Measurements from ENCODE around the gene LAMP5. TPM values are rescaled to one million over a fixed set of nuclear protein-coding genes. Genes with fewer than 3 reads are reported as not detected.

The LAMP5 gene
- total RNA-seq, 4 donors from 2014 or later = 0.45 to 1.1 TPM; not detected in 2

DNA sequence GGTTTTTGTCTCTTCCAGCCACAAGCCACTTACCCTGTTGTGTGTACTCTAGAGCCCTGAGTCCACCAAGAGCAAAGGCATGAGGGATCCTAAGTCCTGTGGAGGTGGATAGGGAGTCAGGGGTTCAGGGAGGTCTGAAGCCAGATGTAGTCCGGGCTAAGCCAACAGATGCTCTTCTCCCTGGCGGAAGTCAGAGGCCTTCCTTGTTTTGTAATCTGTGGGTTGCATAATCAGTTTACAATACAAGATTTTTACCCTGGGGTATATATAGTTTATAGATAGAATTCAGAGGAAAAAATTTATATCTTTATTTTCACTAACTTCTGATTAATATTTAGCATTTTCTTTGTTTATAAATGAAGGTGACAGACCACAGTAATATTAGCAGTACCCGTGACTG is 9.2 kb downstream of the LAMP5 start:
- H3K4me1 ChIP-seq = no peaks in the 10 kb centered on the region
- H3K36me3 ChIP-seq = no peaks in the 10 kb centered on the region
- no peak overlapping the region for H3K4me3 ChIP-seq (replicated peaks in 1 of 3)
- 88 to 92% methylated on average over 3 of the region's 3 CpGs for WGBS, 2 donors
- H3K27me3 ChIP-seq = no peaks in the 10 kb centered on the region
- intact Hi-C loops (cut with DNase I) = no loop called here
- no peak for TF ChIP-seq POLR2A (IDR thresholded peaks at IDR 0.05)
- TF ChIP-seq, protein P1, sequence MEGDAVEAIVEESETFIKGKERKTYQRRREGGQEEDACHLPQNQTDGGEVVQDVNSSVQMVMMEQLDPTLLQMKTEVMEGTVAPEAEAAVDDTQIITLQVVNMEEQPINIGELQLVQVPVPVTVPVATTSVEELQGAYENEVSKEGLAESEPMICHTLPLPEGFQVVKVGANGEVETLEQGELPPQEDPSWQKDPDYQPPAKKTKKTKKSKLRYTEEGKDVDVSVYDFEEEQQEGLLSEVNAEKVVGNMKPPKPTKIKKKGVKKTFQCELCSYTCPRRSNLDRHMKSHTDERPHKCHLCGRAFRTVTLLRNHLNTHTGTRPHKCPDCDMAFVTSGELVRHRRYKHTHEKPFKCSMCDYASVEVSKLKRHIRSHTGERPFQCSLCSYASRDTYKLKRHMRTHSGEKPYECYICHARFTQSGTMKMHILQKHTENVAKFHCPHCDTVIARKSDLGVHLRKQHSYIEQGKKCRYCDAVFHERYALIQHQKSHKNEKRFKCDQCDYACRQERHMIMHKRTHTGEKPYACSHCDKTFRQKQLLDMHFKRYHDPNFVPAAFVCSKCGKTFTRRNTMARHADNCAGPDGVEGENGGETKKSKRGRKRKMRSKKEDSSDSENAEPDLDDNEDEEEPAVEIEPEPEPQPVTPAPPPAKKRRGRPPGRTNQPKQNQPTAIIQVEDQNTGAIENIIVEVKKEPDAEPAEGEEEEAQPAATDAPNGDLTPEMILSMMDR (IDR thresholded peaks at IDR 0.05) = no peak
- no peak overlapping the region for H3K27ac ChIP-seq
- no peaks in the 10 kb centered on the region for H3K9me3 ChIP-seq
- DNase-seq = no peak

DNA sequence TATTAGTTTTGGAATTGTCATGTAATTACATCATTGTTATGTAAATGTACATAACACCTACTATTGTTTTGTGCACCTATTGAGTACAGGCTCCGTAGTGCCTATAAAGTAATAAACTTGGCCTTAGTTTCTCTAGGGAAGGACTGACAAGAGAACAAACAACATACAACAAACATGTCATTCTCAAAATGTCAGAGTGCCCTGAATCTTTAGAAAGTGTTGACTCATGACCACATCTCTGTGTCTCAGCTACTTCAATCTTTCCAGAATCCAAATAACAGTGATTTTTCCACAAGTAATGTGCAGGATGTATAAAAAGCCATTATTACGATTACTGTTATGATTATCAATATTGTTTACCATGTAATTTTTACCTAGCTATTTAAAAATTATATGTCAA is 17.2 kb downstream of the LAMP5 start:
- Histone ChIP-seq H3K4me3 (replicated peaks in 1 of 3) (no peak overlapping the region), H3K27ac (no peak overlapping the region), H3K4me1 (no peaks in the 10 kb centered on the region), H3K36me3 (no peaks in the 10 kb centered on the region), H3K9me3 (no peaks in the 10 kb centered on the region), H3K27me3 (no peaks in the 10 kb centered on the region)
- WGBS, 2 donors = 81 to 83% methylated on average over 2 of the region's 2 CpGs
- intact Hi-C loops (cut with DNase I) = no loop called here
- no peak for DNase-seq
- TF ChIP-seq POLR2A (IDR thresholded peaks at IDR 0.05) = no peak
- TF ChIP-seq, protein P1 (IDR thresholded peaks at IDR 0.05) = no peak

DNA sequence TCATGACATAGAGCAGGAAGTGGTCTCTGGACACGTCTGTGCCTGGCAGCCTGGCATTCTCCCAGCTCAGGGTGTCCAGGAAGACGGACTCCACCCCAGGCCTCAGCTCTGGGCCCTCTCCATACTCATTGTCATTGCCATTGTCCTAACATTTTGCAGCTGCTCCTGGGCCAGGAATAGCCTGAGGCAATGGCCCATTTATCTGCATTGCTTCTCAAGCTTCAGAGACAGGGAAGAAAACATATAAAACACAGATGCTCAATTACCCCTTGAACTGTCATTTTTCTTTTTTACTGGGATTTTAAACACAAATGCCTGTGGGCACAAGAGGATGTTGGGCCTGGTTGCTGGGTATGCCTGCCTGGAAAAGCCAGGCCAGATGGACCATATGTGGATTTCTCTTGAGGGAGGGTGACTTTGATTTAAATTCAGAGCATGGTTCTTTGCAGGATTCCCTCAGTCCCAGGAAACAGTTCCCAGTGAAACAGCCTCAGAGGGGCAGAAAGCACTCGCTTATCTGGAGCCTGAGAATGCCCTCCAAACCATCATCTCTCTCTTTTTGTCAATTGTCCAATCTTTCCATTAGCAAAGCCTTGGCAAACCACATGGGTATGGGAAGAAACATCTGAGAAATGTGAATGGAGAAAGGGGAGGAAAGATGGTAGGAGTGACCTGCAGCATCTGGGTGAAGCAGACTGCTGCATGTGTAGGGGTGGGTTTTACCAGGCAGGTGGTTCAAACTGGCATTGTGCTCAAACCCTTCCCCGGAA is 17.9 kb downstream of the LAMP5 start:
- DNase-seq = no peak
- H3K27ac ChIP-seq = no peak overlapping the region
- no peaks in the 10 kb centered on the region for H3K36me3 ChIP-seq
- H3K9me3 ChIP-seq = no peaks in the 10 kb centered on the region
- WGBS, 2 donors = 76 to 89% methylated on average over 4 of the region's 4 CpGs
- intact Hi-C loops (cut with DNase I) = no loop called here
- no peaks in the 10 kb centered on the region for H3K27me3 ChIP-seq
- TF ChIP-seq, protein P1 (IDR thresholded peaks at IDR 0.05) = no peak
- no peak for TF ChIP-seq POLR2A (IDR thresholded peaks at IDR 0.05)
- no peaks in the 10 kb centered on the region for H3K4me1 ChIP-seq
- H3K4me3 ChIP-seq (replicated peaks in 1 of 3) = no peak overlapping the region

DNA sequence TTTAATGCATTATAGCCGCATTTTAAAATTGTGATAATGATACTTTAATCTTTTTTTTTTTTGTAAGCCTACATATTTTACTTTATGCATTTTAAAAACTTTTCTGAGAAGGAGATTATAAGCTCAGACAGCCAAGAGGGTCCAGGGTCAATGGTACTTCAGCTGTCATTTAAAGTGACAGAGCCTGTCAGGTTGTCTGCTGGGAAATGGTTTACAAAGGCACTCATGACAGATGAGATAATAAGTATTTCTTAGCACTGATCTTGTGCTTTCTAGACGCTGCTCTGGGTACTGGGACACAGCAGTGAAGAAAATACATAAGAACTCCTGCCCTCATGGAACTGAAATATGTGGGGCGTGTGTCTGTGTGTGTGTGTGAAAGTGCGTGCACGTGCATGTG is 19.6 kb downstream of the LAMP5 start:
- H3K36me3 ChIP-seq = no peaks in the 10 kb centered on the region
- H3K4me1 ChIP-seq = no peaks in the 10 kb centered on the region
- no peak for DNase-seq
- H3K27me3 ChIP-seq = no peaks in the 10 kb centered on the region
- TF ChIP-seq POLR2A (IDR thresholded peaks at IDR 0.05) = no peak
- TF ChIP-seq, protein P1 (IDR thresholded peaks at IDR 0.05) = no peak
- 79 to 82% methylated on average over 5 of the region's 5 CpGs for WGBS, 2 donors
- H3K9me3 ChIP-seq = no peaks in the 10 kb centered on the region
- no peak overlapping the region for H3K4me3 ChIP-seq (replicated peaks in 1 of 3)
- intact Hi-C loops (cut with DNase I) = no loop called here
- no peak overlapping the region for H3K27ac ChIP-seq

DNA sequence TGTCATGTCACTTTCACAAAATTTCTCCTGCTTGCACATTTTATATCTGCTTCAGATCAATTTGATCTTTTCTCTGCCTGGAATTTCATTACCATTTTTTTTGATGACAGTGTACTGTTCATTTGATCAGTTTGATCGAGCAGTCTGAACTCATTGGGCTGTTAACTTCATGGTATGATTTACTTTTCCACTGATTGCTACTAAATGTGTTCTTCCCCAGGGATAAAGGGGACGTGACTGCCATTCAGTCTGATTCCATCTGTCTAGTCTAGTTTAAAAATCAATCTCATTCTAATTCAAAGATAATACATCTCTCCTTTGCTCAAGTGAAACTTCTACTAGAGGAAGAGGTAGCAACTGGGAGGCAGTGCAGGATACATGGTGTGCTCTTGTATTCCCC is 21.1 kb downstream of the LAMP5 start:
- no peak for DNase-seq
- H3K27ac ChIP-seq = no peak overlapping the region
- no peaks in the 10 kb centered on the region for H3K9me3 ChIP-seq
- H3K27me3 ChIP-seq = no peaks in the 10 kb centered on the region
- H3K36me3 ChIP-seq = no peaks in the 10 kb centered on the region
- H3K4me1 ChIP-seq = no peaks in the 10 kb centered on the region
- 88 to 92% methylated on average over 2 of the region's 2 CpGs for WGBS, 2 donors
- intact Hi-C loops (cut with DNase I) = no loop called here
- TF ChIP-seq, protein P1 (IDR thresholded peaks at IDR 0.05) = no peak
- TF ChIP-seq POLR2A (IDR thresholded peaks at IDR 0.05) = no peak
- H3K4me3 ChIP-seq (replicated peaks in 1 of 3) = no peak overlapping the region

All from thyroid gland (tissue), 4 donors.